Peyer's patch (tissue), 4 donors: ENCODE data around the gene UNKL.

ENCODE experiments used
- CTCF ChIP-seq, 6 experiments: fragments of 450-650 bp in 4 of 6; fragments of 200-600 bp in 2 of 6; sonication (generic) in 1 of 6; IDR thresholded peaks; one replicate each; pipeline ENCODE4 v1.5.1; 2017 to 2019; ENCODE audit warnings: antibody characterized with exemption in 6 of 6, mild to moderate bottlenecking in 3 of 6, moderate library complexity in 1 of 6
- POLR2A ChIP-seq, 2 donors: fragments of 450-650 bp; IDR thresholded peaks; one replicate each; pipeline ENCODE4 v1.5.1; 2017; ENCODE audit warnings: antibody characterized with exemption in 2 of 2, mild to moderate bottlenecking in 2 of 2, moderate library complexity in 2 of 2

GRCh38 chr16:1320658-1321240 lies 93.8 kb downstream of the UNKL start:
- TF ChIP-seq CTCF (IDR thresholded peaks at IDR 0.05) (no peak), POLR2A (IDR thresholded peaks at IDR 0.05) (no peak)
